ENCODE measurements around the gene P2RY8. TPM values are rescaled to one million over a fixed set of nuclear protein-coding genes. Genes with fewer than 3 reads are reported as not detected.

P2RY8 gene
- total RNA-seq, 1 experiment from 2014 or later: 0.37 TPM

GRCh38 chrX:1481636-1482529 lies 55.1 kb downstream of the P2RY8 start (continued):
- TF ChIP-seq, protein P1, sequence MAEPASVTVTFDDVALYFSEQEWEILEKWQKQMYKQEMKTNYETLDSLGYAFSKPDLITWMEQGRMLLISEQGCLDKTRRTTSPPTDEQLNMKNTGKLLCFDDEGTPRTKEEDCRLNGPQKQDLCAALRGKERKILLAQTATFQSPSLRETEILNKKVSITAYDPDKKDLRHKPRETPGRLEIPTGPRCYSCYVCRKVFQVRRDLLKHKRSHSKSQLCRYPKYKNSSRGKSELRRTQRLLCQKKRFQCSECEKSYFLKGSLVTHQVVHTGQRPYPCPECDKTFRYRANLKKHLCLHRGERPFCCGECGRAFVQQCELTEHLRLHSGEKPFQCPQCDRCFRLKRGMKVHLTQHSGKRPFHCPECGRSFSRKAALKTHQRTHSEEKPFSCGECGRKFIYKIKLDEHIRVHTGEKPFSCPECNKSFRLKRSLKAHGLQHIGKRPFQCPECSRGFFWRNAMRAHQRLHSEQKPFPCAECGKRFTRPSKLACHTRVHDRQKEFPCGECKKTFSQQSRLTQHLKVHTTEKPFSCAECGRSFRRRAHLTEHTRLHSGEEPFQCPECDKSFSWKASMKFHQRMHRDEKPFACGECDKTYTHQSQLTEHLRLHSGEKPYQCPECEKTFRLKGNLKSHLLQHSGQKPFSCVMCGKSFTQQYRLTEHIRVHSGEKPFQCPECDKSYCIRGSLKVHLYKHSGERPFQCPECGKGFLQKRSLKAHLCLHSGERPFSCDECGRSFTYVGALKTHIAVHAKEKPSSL (CRISPR knock-in tag; conservative IDR thresholded peaks at IDR 0.05): no peak
- TF ChIP-seq OVOL2 (CRISPR knock-in tag; IDR thresholded peaks at IDR 0.05; ENCODE audit: borderline replicate concordance): no peak

- POLR2A ChIA-PET: no interaction called here
- H3K9me3 Mint-ChIP-seq: peaks cover 25% of the 10 kb centered on the region
- DNase-seq (ENCODE audit: low spot score) (no peak), ATAC-seq (no peak)
- CTCF ChIA-PET: no interaction called here
- peaks cover 8% of the 10 kb centered on the region for H3K4me1 Mint-ChIP-seq
- H3K4me3 Mint-ChIP-seq: no peak overlapping the region
- no peak overlapping the region for H3K27ac Mint-ChIP-seq
- TF ChIP-seq, protein P2, sequence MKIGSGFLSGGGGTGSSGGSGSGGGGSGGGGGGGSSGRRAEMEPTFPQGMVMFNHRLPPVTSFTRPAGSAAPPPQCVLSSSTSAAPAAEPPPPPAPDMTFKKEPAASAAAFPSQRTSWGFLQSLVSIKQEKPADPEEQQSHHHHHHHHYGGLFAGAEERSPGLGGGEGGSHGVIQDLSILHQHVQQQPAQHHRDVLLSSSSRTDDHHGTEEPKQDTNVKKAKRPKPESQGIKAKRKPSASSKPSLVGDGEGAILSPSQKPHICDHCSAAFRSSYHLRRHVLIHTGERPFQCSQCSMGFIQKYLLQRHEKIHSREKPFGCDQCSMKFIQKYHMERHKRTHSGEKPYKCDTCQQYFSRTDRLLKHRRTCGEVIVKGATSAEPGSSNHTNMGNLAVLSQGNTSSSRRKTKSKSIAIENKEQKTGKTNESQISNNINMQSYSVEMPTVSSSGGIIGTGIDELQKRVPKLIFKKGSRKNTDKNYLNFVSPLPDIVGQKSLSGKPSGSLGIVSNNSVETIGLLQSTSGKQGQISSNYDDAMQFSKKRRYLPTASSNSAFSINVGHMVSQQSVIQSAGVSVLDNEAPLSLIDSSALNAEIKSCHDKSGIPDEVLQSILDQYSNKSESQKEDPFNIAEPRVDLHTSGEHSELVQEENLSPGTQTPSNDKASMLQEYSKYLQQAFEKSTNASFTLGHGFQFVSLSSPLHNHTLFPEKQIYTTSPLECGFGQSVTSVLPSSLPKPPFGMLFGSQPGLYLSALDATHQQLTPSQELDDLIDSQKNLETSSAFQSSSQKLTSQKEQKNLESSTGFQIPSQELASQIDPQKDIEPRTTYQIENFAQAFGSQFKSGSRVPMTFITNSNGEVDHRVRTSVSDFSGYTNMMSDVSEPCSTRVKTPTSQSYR (CRISPR knock-in tag; IDR thresholded peaks at IDR 0.05): no peak
- TF ChIP-seq ZNF416 (CRISPR knock-in tag; IDR thresholded peaks at IDR 0.05) (no peak), GABPB1 (CRISPR knock-in tag; IDR thresholded peaks at IDR 0.05) (no peak), ZNF671 (CRISPR knock-in tag; IDR thresholded peaks at IDR 0.05) (no peak), KAT7 (CRISPR knock-in tag; IDR thresholded peaks at IDR 0.05; ENCODE audit: borderline replicate concordance) (no peak), JUN (CRISPR knock-in tag; IDR thresholded peaks at IDR 0.05) (no peak), FOXK1 (CRISPR knock-in tag; IDR thresholded peaks at IDR 0.05) (no peak), ARID4B (CRISPR knock-in tag; IDR thresholded peaks at IDR 0.05; ENCODE audit: borderline replicate concordance) (no peak), CREB1 (CRISPR knock-in tag; IDR thresholded peaks at IDR 0.05) (no peak), TEAD4 (CRISPR knock-in tag; IDR thresholded peaks at IDR 0.05) (no peak), ATF1 (CRISPR knock-in tag; IDR thresholded peaks at IDR 0.05) (no peak), NR3C1 (CRISPR knock-in tag; conservative IDR thresholded peaks at IDR 0.05; ENCODE audit: low read depth) (no peak), RELA (CRISPR knock-in tag; IDR thresholded peaks at IDR 0.05; ENCODE audit: borderline replicate concordance) (no peak), IRF2 (CRISPR knock-in tag; IDR thresholded peaks at IDR 0.05; ENCODE audit: borderline replicate concordance, low read depth) (no peak), ZNF317 (CRISPR knock-in tag; IDR thresholded peaks at IDR 0.05; ENCODE audit: borderline replicate concordance, low read depth) (no peak), JAZF1 (CRISPR knock-in tag; IDR thresholded peaks at IDR 0.05) (no peak), NR1H2 (CRISPR knock-in tag; IDR thresholded peaks at IDR 0.05) (no peak)
- TF ChIP-seq, protein P1 (CRISPR knock-in tag; conservative IDR thresholded peaks at IDR 0.05): no peak
- TF ChIP-seq, protein P3, sequence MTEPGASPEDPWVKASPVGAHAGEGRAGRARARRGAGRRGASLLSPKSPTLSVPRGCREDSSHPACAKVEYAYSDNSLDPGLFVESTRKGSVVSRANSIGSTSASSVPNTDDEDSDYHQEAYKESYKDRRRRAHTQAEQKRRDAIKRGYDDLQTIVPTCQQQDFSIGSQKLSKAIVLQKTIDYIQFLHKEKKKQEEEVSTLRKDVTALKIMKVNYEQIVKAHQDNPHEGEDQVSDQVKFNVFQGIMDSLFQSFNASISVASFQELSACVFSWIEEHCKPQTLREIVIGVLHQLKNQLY (CRISPR knock-in tag; IDR thresholded peaks at IDR 0.05): no peak
- peaks cover 10% of the 10 kb centered on the region for H3K27me3 Mint-ChIP-seq (ENCODE audit: low read depth)
- peaks cover 16% of the 10 kb centered on the region for H3K36me3 Mint-ChIP-seq
Observed at GRCh38 chrX:1480082-1480785, 56.8 kb downstream of the P2RY8 start.
